ENCODE measurements around the gene PGM5. TPM values are rescaled to one million over a fixed set of nuclear protein-coding genes. Genes with fewer than 3 reads are reported as not detected.

Gene PGM5
- total and polyA plus RNA-seq, 2 donors (not counting 3 experiments of a cell fraction or from before 2014, with no cell fraction given) = 0.14 to 1.9 TPM

DNA sequence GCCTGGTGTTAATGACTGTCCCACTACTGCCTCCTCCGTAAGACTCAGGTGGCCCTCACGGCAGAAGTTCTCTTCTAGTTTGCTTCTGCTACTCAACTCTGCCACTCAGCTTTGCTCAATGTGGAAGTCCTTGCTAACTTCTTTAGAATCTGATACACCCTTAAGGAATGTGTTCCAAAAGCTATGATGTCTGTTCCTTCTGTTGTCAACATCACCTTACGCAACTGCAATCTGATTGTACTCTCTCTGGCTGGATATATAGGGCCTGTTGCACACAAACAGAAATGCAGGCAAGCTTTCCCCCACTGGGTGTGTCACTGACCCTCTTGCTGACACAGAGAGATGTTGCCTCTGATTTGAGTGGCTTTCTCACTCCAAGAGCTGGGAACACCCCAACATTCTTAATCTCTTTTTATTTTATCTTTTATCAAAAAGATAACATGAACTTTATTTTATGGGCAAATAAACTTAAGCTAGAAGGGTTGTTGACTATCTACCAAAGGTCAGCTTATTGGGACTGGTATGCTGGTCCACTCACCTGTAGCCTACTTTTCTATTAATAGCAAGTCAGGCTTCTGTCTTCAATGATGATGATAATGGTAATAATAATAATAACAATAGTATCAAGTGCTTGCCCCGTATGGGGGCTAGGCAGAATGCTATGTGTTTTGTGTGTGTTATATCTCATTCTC is 159.1 kb downstream of the PGM5 start:
- no peak overlapping the region for H3K4me3 ChIP-seq (replicated peaks in 1 of 3; ENCODE audit: insufficient read depth in 1 of 3, low read depth in 1 of 3, low read length in 3 of 3)
- POLR2A ChIA-PET = no interaction called here
- no peak overlapping the region for H3K4me2 ChIP-seq (ENCODE audit: insufficient read depth, low read length)
- intact Hi-C loops (cut with micrococcal nuclease) = no loop called here
- H2AFZ ChIP-seq (ENCODE audit: low read depth, low read length) = no peak overlapping the region
- no peaks in the 10 kb centered on the region for H3K36me3 ChIP-seq (ENCODE audit: control insufficient read depth in 2 of 2, extremely low read depth in 1 of 2, insufficient read depth in 2 of 2, low read length in 2 of 2)
- CTCF ChIA-PET = no interaction called here
- DNase-seq (ENCODE audit: low read depth, low spot score) (no peak), FAIRE-seq (no peak)
- H3K9me1 ChIP-seq (replicated peaks; ENCODE audit: control insufficient read depth, extremely low read depth, insufficient read depth, low read length) = no peaks in the 10 kb centered on the region
- H3K9me3 ChIP-seq (replicated peaks; ENCODE audit: control insufficient read depth, insufficient read depth, low read length) = no peaks in the 10 kb centered on the region
- H3K27me3 ChIP-seq (ENCODE audit: control insufficient read depth in 2 of 2, insufficient read depth in 2 of 2, low read length in 2 of 2) = no peaks in the 10 kb centered on the region
- dilution Hi-C loops (cut with MboI; ENCODE audit: extremely low pct_ligation_motif_present, low sequenced_read_pairs) = no loop called here
- H3K4me1 ChIP-seq (ENCODE audit: control insufficient read depth, extremely low read depth, insufficient read depth, low read length) = no peaks in the 10 kb centered on the region
- H3K9ac ChIP-seq (replicated peaks; ENCODE audit: extremely low read depth, insufficient read depth, low read length) = no peak overlapping the region
- BruUV-seq (replicated peaks) = no TSS peak
- no peak overlapping the region for H3K27ac ChIP-seq (ENCODE audit: insufficient read depth, low read depth, low read length)
- H4K20me1 ChIP-seq (replicated peaks; ENCODE audit: control insufficient read depth, extremely low read depth, insufficient read depth, low read length) = no peaks in the 10 kb centered on the region
- TF ChIP-seq, protein P1, sequence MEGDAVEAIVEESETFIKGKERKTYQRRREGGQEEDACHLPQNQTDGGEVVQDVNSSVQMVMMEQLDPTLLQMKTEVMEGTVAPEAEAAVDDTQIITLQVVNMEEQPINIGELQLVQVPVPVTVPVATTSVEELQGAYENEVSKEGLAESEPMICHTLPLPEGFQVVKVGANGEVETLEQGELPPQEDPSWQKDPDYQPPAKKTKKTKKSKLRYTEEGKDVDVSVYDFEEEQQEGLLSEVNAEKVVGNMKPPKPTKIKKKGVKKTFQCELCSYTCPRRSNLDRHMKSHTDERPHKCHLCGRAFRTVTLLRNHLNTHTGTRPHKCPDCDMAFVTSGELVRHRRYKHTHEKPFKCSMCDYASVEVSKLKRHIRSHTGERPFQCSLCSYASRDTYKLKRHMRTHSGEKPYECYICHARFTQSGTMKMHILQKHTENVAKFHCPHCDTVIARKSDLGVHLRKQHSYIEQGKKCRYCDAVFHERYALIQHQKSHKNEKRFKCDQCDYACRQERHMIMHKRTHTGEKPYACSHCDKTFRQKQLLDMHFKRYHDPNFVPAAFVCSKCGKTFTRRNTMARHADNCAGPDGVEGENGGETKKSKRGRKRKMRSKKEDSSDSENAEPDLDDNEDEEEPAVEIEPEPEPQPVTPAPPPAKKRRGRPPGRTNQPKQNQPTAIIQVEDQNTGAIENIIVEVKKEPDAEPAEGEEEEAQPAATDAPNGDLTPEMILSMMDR (IDR thresholded peaks at IDR 0.05; ENCODE audit: extremely low read depth in 1 of 2, insufficient read depth in 1 of 2, low read depth in 1 of 2, low read length in 2 of 2) = no peak
- no peak for TF ChIP-seq FOS (IDR thresholded peaks at IDR 0.05; ENCODE audit: borderline replicate concordance, insufficient read depth, low read length)
- no peak for TF ChIP-seq POLR2A (IDR thresholded peaks at IDR 0.05; ENCODE audit: low read depth, low read length)
- TF ChIP-seq POLR2AphosphoS5 (IDR thresholded peaks at IDR 0.05; ENCODE audit: insufficient read depth, low read depth, low read length) = no peak
- TF ChIP-seq JUN (IDR thresholded peaks at IDR 0.05; ENCODE audit: borderline replicate concordance, insufficient read depth, insufficient read length, low read depth) = no peak
- no peak for TF ChIP-seq EZH2 (IDR thresholded peaks at IDR 0.05; ENCODE audit: borderline replicate concordance, low read depth, low read length, severe bottlenecking)
- no peak for TF ChIP-seq MYC (IDR thresholded peaks at IDR 0.05; ENCODE audit: low read depth, low read length)
- TF ChIP-seq, protein P2, sequence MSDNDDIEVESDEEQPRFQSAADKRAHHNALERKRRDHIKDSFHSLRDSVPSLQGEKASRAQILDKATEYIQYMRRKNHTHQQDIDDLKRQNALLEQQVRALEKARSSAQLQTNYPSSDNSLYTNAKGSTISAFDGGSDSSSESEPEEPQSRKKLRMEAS (IDR thresholded peaks at IDR 0.05; ENCODE audit: insufficient read depth, insufficient read length) = no peak
- no peak for TF ChIP-seq GATA2 (IDR thresholded peaks at IDR 0.05; ENCODE audit: insufficient read depth, insufficient read length, low read depth, low read length)
- H3K79me2 ChIP-seq (ENCODE audit: control insufficient read depth, insufficient read depth, low read length) = no peaks in the 10 kb centered on the region
